Measurements from ENCODE around the gene LILRB4.
"Not testable (repeated sequence)": the region's sequence is repeated elsewhere in the genome, so short reads cannot be mapped to it uniquely, and the experiment has no call there.

LILRB4 gene

DNA sequence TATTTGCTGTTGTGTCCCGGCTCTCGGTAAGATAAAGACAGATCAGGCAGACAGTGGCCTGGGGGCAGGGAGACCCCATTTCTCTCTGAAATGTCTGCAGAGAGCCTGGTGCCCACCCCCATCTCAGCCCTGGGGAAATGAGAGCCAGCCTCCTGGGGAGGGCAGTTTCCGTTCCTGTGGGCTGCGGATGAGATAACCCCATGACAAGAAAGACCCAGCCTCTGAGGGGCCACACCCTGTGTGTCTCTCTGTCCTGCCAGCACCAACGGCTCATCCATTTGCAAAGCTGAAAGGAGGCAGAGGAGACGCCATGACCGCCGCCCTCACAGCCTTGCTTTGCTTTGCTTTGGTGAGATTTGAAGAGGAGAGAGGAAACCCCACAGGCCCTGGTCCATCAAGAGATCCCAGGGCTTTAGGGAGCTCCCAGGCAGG is 33.3 kb downstream of the LILRB4 start:
- DNase-seq: no peak

- no peak for DNase-seq
These were observed 34.0 kb downstream of the LILRB4 start for GRCh38 chr19:54696766-54697165.

DNA sequence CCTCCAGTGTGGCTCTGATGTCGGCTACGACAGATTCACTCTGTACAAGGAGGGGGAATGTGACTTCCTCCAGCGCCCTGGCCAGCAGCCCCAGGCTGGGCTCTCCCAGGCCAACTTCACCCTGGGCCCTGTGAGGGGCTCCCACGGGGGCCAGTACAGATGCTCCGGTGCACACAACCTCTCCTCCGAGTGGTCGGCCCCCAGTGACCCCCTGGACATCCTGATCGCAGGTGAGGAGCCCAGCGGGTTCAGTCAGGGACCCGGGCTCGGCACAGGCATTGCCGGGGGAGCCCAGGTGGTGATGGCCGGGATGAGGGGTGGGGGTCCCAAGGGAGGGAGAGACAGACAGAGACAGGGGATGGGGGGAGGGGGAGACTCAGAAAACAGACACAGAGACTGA is 34.9 kb downstream of the LILRB4 start:
- DNase-seq: not testable (repeated sequence)

DNA sequence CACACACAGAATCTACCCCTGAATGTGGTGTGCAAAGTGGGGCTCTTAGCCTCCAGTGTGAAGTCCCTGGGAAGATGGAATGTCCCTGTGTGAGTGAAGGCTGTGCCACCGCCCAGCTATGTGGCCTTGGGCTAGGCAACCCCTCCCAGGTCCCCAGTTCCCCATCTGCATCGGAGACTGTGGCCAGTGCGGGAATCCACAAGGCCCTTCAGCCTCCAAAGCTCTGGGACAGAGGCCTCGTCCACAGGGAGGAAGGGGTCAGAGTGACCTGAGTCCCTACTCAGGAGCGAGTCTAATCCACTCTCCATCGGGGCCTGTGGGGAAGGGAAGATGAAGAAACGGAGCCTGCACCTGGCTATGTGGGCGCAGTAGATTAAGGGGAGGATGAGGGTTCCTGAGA is 42.1 kb downstream of the LILRB4 start:
- DNase-seq: no peak

- no peak for DNase-seq
These were observed 45.2 kb downstream of the LILRB4 start for GRCh38 chr19:54707962-54708361.

GRCh38 chr19:54708781-54709180 is 46.0 kb downstream of the LILRB4 start:
- DNase-seq: peak in 1 of 2 experiments; percentile 34

DNA sequence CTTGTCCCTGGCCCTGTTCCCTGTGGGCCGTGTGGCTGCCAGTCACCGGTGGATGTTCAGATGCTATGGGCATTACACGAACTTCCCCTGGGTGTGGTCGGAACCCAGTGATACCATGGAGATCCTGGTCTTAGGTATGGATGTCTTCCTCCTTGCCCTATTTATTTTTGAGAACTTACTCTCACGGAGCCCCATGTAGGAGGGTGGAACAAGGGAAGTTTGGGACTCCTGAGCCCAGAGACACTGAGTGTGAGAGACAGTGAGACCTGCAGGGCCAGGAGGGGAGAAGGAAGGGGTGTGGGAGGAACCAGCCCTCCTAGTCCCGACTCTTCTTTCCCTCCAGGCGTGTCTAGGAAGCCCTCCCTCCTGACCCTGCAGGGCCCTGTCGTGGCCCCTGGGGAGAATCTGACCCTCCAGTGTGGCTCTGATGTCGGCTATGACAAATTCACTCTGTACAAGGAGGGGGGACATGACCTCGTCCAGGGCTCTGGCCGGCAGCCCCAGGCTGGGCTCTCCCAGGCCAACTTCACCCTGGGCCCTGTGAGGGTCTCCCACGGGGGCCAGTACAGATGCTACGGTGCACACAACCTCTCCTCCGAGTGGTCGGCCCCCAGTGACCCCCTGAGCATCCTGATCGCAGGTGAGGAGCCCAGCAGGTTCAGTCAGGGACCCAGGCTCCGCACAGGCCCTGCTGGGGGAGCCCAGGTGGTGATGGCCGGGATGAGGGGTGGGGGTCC is 46.6 kb downstream of the LILRB4 start:
- DNase-seq: no peak

DNA sequence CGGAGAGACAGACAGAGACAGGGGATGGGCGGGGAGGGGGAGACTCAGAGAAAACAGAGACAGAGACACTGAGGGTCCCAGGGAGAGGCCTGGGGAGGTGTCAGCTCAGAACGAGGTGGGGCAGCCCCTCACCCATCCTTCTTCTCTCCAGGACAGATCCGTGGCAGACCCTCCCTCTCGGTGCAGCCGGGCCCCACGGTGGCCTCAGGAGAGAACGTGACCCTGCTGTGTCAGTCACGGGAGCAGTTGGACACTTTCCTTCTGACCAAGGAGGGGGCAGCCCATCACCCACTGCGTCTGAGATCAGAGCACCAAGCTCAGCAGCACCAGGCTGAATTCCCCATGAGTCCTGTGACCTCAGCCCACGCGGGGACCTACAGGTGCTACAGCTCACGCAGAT is 47.2 kb downstream of the LILRB4 start:
- not testable (repeated sequence) for DNase-seq
